SK-N-SH (cell line): ENCODE results near the gene KCNK4.

Experiments used
- CTCF ChIP-seq: fragments of 200-600 bp; sonication (generic); IDR thresholded peaks from 2 replicates; pipeline ENCODE4 v1.6.1; 2017; ENCODE audit warnings: antibody characterized with exemption, mild to moderate bottlenecking, moderate library complexity
- EP300 ChIP-seq, 2 experiments: IDR thresholded peaks; 2 replicates each; pipeline versions ENCODE4 v1.4.0 to v1.6.1; 2012; ENCODE audit warnings: borderline replicate concordance in 1 of 2, low read depth in 1 of 2, low read length in 1 of 2
- EZH2phosphoT487 ChIP-seq: fragments of 200-600 bp; sonication (generic); IDR thresholded peaks from 2 replicates; pipeline ENCODE4 v1.6.1; 2017; ENCODE audit warnings: low read depth, mixed run types, mild to moderate bottlenecking, antibody characterized with exemption, moderate library complexity, borderline replicate concordance
- FOSL2 ChIP-seq: IDR thresholded peaks from 2 replicates; pipeline ENCODE4 v1.4.0; 2012; ENCODE audit warnings: low read depth, mild to moderate bottlenecking, moderate library complexity, borderline replicate concordance
- MAX ChIP-seq: IDR thresholded peaks from 2 replicates; pipeline ENCODE4 v1.4.0; 2012; ENCODE audit warnings: low read depth
- MXI1 ChIP-seq: IDR thresholded peaks from 2 replicates; pipeline ENCODE4 v1.6.1; 2012; ENCODE audit warnings: mild to moderate bottlenecking, low read depth, low read length, improper control_type of control experiment
- PBX3 ChIP-seq: IDR thresholded peaks from 2 replicates; pipeline ENCODE4; 2012
- POLR2AphosphoS5 ChIP-seq: IDR thresholded peaks from 2 replicates; pipeline ENCODE4 v1.6.1; 2012; ENCODE audit warnings: low read depth, low read length
- RAD21 ChIP-seq: IDR thresholded peaks from 2 replicates; pipeline ENCODE4 v1.6.1; 2012; ENCODE audit warnings: mild to moderate bottlenecking, low read length
- REST ChIP-seq: IDR thresholded peaks from 2 replicates; pipeline ENCODE4 v1.6.1; 2012; ENCODE audit warnings: mild to moderate bottlenecking, low read depth, low read length, moderate library complexity
- TAF1 ChIP-seq: IDR thresholded peaks from 2 replicates; pipeline ENCODE4 v1.6.1; 2012; ENCODE audit warnings: low read depth, mild to moderate bottlenecking, low read length, moderate library complexity, borderline replicate concordance
- ZBTB33 ChIP-seq: IDR thresholded peaks from 2 replicates; pipeline ENCODE4 v1.4.0; 2012; ENCODE audit warnings: low read depth, borderline replicate concordance

GRCh38 chr11:64289002-64289564 lies 2.0 kb upstream of the KCNK4 start:
- TF ChIP-seq MXI1 (no peak), REST (no peak), FOSL2 (no peak), POLR2AphosphoS5 (no peak), CTCF (no peak), RAD21 (no peak), ZBTB33 (no peak), EZH2phosphoT487 (no peak), TAF1 (no peak), EP300 (IDR thresholded peaks at IDR 0.05; ENCODE audit: borderline replicate concordance in 1 of 2, low read depth in 1 of 2, low read length in 1 of 2) (no peak), PBX3 (no peak), MAX (no peak)
